ENCODE results near the gene CREBRF.

DNA sequence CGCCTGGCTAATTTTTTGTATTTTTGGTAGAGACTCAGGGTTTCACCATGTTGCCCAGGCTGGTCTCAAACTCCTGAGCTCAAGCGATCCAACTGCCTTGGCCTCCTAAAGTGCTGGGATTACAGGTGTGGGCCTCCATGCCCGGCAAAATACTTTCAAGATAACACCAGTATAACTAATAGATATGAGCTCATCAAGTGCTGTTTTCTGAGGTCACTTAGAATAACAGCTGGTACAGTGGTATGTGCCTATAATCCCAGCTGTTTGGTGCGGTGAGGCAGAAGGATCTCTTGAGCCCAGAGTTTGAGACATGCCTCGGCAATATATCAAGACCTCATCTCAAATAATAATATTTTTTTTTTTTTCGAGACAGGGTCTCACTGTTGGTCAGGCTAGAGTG lies 30.5 kb upstream of the CREBRF start:
- TF ChIP-seq RFX5 (IDR thresholded peaks at IDR 0.05; ENCODE audit: low read depth, low read length) (no peak), MAFK (IDR thresholded peaks at IDR 0.05; ENCODE audit: low read depth, low read length) (no peak), USF2 (IDR thresholded peaks at IDR 0.05; ENCODE audit: low read depth, low read length) (no peak), POLR2A (IDR thresholded peaks at IDR 0.05; ENCODE audit: low read depth, low read length) (no peak), CTCF (conservative IDR thresholded peaks at IDR 0.05; ENCODE audit: low read depth, low read length) (no peak), NFE2L2 (IDR thresholded peaks at IDR 0.05; ENCODE audit: low read depth, low read length) (no peak), MAZ (IDR thresholded peaks at IDR 0.05; ENCODE audit: borderline replicate concordance, low read depth, low read length) (no peak), BHLHE40 (IDR thresholded peaks at IDR 0.05; ENCODE audit: low read depth, low read length) (no peak)

All from IMR-90 (cell line).